GM12801 (cell line): Measurements from ENCODE around the gene CFDP1.

Experiments used
- TF ChIP-seq, protein P1 (sequence below): IDR thresholded peaks from one replicate; pipeline ENCODE4 v1.5.1; 2011; ENCODE audit warnings: control low read depth; ENCODE audit not compliant: insufficient read length; ENCODE audit errors: extremely low read depth

Gene CFDP1

DNA sequence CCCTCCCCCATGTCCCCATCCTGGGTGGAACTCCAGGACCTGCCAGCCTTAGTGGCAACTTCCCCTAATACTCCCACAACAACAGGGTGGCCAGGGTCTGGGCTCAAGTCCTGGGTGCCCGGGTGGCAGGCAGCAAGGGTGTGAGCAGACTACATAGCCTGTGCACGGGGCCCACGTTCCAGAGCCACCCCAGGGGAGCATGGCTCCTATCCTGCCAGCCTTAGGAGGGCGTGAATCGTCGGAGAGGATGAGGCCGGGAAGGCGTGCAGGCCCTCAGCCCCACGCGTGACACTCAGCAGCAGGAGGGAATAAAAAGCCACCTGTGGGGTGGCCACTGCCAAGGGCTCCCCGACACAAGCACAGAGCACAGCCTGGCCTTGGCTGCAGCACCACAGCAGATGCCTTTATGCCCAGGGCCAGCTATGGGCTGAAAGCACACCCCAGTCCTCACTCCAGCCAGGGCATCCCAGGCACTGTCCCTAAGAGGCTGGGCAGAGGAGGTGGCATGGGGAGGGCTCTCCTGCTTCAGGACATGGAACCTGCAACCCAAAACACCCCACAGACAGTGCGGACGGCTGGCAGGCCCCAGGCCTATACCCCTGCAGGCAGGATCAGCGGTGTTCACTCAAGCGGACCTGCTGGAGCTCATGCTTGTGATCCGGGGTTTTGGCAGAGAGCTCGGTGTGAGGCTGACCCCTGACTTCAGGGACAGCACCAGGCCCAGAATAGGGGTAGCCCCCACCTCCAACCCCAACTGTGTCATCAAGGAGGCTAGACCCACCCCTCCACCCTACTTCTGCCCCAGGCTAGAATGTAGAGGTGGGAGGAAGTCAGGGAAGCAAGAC is 184.5 kb downstream of the CFDP1 start:
- TF ChIP-seq, protein P1, sequence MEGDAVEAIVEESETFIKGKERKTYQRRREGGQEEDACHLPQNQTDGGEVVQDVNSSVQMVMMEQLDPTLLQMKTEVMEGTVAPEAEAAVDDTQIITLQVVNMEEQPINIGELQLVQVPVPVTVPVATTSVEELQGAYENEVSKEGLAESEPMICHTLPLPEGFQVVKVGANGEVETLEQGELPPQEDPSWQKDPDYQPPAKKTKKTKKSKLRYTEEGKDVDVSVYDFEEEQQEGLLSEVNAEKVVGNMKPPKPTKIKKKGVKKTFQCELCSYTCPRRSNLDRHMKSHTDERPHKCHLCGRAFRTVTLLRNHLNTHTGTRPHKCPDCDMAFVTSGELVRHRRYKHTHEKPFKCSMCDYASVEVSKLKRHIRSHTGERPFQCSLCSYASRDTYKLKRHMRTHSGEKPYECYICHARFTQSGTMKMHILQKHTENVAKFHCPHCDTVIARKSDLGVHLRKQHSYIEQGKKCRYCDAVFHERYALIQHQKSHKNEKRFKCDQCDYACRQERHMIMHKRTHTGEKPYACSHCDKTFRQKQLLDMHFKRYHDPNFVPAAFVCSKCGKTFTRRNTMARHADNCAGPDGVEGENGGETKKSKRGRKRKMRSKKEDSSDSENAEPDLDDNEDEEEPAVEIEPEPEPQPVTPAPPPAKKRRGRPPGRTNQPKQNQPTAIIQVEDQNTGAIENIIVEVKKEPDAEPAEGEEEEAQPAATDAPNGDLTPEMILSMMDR, result no peak

DNA sequence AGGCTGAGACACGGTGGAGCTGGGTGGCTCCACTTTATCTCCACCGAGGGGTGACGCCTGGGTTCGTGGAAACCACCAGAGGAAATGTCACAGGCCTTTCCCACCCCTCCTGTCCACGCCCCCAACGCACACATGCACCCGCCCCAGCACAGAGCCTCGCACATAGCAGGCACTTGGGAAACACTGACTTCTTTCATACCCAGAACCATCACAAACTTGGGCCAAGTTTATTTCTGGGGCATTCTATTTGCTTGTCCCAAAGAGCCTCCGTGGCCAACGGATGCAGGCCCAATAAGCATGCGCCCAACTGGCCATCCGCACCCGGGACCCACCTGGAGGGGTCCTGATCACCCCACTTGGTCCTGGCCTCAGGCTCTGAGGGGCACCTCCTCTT is 185.2 kb downstream of the CFDP1 start:
- TF ChIP-seq, protein P1, result no peak

DNA sequence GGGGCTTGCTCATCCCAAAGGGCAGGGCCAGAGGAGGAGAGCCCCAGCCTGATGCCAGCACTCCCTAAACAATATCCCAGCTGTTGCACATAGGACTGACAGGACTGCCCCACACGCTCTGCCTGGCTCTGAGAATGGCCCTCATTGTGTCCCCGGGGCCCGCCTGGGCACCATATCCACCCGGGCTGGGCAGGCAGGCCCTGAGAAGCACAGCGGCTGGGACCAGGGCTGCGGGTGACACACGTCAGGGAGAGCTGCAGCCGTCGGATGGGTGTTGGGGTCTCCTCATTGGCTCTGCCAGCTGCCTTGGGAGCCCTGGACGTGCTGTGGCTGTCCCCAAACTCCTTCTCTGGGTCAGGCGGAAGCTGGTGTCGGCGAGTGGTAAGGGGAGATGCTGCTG is 186.1 kb downstream of the CFDP1 start:
- TF ChIP-seq, protein P1, result no peak

DNA sequence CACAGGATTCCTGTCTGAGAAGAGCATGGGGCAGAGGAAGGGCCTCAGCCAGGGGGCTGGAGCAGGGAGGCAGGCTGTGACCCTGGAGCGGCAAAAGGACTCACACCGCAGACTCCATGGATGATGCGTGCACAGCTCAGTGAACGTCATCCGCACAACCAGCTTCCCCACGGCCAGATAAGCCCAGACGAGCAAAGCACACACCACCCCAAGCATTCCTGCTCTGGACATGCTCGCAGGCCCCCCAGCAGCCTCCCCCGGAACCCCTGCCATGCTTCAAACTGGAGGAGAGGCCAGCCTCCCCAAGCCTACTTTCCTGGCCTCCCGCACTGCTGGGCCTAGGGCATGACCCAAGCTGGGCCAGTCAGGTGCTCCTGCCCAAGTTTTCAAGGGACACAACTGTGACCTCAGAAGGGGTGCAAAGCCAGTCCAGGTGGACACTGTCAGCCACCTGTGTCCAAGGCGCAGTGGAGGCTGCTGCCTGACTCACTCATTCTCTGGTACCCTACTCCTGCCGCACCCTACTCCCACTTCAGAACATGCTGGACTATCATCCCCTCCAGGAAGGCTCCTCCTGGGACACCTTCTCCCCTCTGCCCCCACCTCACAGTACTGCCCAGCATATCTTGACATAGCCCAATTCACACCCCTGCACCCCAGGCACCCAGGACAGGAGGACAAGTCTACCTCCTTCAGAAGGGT is 186.6 kb downstream of the CFDP1 start:
- TF ChIP-seq, protein P1, result no peak

DNA sequence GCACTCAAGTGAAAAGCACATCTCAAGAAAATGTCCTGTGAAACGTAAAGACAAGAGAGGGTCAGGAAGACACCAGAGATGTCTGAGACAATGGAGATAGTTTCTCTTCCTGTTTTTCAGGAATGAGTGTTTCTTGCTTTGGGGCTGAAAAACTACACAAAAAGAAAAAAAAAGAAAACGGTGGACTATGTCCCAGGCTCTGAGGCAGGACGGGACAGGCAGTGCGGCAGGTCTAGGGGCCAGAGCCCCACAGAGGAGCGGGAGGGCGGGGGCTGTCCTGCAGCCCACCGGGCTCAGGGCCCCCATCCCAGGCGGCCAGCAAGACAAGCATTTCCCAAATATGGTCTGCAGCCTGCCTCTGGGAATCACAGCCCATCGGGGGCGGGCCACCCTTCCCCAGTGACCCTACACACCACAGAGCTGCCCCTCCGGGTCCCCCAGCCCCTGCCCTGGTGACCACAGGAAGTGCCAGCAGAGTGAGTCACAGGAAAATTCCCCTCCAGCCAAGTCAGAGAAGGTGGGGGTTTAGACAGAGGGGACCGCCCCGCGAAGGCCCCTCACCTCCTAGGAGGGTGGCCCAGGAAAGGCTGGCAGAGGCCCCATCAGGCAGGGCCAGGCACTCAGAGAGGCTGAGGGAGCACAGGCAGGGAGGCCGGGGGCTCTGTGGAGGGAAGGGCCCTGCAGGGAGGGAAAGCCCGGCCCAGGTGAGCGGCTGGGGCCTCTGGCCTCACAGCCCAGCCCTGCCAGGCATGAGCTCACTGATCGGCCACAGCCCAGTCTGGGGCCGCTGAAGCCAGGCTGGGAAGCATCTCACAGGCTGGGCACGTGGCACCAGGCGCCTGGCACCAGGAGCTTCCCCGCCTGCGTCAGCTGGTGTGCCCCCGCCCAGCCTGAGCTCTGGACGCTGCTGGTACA is 188.2 kb downstream of the CFDP1 start:
- TF ChIP-seq, protein P1, result no peak

DNA sequence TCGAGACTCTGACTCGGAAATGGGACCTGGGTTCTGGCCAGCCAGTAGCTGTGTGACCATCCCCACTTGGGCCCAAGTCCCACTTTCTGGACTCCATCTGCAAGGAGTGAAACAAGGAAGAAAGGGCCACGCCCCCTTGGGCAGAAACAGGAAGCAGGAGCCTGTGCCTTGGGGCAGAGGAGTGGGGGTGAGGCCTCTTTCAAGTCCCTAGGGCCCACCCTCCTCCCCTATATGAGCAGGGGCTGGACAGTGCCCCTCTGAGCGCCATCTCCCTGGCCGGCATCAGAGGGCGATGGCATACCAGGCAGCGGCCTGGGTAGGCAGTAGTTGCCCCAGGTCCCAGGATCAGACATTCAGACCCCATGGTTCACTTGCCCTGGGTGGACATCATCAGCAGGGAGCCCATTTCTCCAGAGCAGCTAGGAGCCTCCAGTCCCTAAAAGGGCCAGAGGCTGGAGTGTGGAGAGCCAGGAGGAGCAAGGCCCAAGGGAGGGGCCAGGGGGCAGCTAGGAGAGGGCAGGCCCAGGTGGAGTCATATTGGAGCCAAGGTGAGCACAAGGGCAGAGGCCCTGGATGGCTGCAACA is 189.0 kb downstream of the CFDP1 start:
- TF ChIP-seq, protein P1, result no peak
